SKM-1 (cell line): ENCODE results near the gene HSD17B12.

ENCODE experiments used
- DNase-seq: peaks from one replicate; lab custom pipeline; 2025; ENCODE audit not compliant: unreplicated experiment; lab: John Stamatoyannopoulos, UW

The HSD17B12 gene

GRCh38 chr11:43687120-43687791 is 6.7 kb downstream of the HSD17B12 start:
- no peak for DNase-seq

- no peak for DNase-seq
Measured at GRCh38 chr11:43688394-43688793, 7.9 kb downstream of the HSD17B12 start.

DNA sequence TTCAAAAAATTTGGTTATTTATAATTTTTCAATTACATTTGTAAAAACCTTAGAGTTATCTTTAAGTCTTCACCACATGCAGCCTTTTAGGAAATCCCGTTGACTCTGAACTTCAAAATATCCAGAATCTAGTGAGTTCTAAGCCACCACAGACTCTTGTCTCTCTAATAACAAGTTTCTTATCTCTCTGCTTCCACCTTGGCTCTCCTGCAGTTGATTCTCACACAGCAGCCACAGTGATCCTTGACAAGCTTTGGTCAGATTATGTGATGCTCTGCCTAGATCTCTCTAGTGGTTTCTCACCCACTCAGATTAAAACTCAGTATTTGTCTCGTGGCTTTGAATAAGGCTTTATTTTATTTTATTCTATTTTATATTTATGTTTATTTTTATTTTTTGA is 8.6 kb downstream of the HSD17B12 start:
- DNase-seq: no peak

GRCh38 chr11:43690929-43691725 is 10.6 kb downstream of the HSD17B12 start:
- peak; percentile 49 for DNase-seq

DNA sequence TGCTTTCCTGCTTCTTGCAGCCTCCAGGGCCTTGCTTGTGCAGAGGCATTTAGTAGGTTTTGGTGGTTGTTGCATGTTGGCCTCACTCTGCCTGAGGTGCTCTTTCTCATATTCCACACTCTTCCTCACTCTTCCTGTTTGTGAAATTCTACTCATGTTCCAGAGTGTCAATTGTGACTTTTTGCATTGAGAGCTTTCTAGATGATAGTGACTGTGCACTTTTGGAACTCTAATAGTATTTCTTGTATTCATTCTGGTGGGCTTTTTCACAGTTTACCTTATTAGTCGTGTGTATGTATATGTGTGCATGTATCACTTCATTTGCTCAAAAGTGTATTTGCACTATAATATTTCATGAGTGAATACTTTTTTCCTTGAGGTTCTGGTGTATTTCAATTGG is 11.3 kb downstream of the HSD17B12 start:
- DNase-seq: no peak

DNA sequence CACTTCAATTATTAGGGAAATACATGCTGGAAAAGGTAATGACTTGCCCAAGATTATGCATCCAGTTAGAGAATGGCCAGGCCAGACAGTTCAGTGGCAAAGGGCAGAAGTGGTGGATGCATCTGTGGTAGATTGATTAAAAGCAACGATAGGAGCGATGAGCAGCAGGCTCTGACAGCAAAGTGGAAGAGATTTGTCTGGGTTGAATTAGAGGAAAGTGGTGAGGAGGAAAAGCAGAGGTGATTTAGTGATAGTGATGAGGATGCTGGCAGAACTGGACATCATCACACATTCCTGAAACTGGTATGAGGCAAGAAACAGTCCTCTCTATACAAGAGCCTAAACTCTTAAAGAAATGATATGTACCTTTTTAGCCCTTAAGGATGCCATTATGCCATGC is 12.5 kb downstream of the HSD17B12 start:
- DNase-seq: no peak

DNA sequence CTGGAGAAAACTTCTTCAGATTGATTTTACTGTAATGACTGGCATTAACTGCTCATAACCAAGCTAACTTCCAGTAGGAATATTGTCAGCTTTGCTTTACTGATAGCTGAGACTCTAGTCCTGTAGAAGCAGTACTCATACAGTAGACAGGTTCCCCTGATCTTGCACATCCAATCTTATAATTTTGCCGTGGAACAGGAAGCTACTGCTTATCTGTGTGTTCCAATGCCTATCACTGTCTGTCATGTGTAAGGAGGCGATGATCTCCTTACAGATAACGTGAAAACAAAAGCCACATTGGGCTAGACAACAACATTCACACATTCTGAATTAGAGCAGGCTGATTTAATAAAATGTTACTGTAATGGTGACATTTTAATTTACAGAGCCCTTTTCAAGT is 13.2 kb downstream of the HSD17B12 start:
- no peak for DNase-seq

DNA sequence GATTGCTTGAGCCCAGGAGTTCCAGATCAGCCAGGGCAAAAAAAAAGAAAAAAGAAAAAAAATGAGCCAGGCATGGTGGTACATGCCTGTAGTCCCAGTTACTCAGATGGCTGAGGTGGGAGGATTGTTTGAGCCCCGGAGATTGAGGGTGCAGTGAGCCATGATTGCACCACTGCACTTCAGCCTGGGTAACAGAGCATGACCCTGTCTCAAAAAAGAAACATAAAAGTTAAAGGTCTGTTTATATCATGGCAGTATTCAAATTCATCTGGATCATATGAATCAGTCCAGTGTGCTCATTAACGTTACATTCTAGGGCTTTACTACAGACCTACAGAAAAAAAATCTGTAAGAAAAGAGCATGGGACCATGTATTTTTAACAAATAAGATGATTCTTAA is 13.9 kb downstream of the HSD17B12 start:
- no peak for DNase-seq

DNA sequence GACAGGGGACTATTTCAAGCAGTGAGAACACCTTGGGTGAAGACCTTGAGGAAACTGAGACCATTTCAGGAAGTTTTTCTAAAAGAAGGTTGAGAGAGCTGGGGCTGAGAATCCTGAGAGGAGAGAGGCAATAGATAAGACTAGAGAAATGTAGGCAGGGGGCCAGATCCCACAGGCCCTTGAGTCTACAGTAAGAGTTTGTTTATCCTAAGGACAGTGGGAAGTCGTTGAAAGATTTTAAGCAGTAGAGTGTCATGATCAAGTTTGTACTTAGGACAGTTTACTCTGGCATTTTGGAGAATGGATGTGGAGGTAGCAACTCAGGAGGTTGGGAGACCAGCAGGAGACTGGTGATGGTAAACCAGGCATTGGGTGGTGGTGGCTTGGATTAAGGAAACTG is 17.1 kb downstream of the HSD17B12 start:
- no peak for DNase-seq

- DNase-seq: no peak
Measured at GRCh38 chr11:43699870-43700269, 19.3 kb downstream of the HSD17B12 start.

DNA sequence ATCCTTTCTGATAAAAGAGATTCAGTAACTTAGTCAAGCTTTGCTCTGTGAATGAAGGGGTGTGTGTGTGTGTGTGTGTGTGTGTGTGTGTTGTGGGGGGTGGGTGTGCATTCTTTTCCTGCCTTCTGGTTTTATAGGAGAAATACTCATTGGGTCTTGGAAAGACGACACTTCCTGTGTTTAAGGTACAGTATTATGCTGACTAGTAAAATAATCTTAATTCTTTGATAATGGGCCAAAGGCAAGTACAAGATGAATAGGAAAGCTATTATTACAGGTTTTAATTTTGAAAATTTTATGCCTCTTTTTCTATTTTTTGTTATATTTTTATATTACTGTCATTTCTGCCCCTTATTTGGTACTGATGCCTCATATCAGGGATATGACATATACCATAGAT is 26.1 kb downstream of the HSD17B12 start:
- no peak for DNase-seq

DNA sequence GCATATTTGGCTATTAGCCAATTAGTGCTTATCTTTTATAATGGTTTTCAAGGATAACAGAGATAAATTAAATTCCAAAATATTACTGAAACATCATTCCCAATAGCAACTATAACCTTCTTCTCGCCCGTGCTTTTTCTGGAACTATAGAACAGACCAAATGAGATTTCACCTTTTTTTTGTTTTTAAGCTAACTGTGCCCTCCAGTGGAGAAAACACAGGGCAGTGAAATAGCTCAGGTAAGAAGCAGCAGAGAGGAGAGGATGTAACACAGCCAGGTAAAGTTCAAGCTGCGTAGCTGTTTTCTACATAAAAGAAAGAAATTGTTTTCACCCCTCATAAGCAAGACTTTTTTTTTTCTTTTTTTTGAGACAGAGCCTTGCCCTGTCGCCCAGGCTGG is 28.2 kb downstream of the HSD17B12 start:
- DNase-seq: no peak

DNA sequence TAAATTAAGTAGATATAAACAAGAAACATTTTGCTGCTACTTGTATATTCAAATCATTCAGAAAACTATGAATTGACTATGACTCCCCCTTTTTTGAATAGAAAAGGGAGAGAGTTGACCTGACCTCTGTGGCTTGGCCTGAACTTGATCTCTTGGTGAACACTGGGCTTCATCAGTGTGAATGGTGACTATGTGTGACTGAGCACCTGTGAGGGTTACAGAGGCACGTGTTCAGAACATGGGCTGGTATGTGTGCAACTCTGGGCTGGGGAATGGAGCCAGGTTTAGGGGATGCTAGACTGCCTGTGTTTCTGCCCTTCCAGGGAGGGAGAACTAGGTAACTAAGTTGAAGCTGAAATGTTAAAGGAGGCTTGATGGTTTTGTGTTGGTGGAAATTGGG is 29.2 kb downstream of the HSD17B12 start:
- DNase-seq: no peak

DNA sequence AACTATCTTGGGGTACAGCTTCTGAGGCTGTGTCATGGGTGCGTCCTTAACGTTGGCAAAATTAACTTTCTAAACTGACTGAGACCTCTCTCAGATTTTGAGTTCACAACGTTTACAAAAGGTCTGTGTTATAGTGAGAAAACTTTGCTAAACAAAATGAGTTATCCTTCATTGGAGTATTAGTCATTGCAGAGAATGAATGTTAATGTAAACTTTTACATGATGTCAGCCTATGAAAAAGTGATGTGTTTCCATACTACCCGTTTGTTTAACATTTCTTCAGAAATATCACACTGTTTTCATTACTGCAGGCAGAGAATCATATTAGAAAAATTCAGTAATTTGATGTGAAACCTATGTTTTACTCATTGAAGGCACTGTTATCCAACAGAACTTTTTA is 32.1 kb downstream of the HSD17B12 start:
- no peak for DNase-seq

GRCh38 chr11:43718373-43718772 is 37.8 kb downstream of the HSD17B12 start:
- no peak for DNase-seq

GRCh38 chr11:43723617-43724016 is 43.1 kb downstream of the HSD17B12 start:
- no peak for DNase-seq

DNA sequence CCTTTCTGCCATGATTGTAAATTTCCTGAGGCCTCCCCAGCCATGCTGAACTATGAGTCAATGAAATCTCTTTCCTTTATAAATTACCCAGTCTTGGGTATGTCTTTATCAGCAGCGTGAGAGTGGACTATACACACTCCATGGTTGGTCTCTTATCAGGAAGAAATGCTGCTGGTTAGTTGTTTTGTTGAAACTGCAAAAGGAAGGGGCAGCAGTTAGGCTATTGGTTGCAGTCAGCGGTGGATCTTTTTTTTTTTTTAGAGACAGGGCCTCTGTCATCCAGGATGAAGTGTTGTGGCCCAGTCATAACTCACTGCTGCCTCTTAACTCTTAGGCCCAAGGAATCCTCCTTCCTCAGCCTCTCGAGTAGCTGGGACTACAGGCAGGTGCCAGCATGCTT is 51.7 kb downstream of the HSD17B12 start:
- no peak for DNase-seq

DNA sequence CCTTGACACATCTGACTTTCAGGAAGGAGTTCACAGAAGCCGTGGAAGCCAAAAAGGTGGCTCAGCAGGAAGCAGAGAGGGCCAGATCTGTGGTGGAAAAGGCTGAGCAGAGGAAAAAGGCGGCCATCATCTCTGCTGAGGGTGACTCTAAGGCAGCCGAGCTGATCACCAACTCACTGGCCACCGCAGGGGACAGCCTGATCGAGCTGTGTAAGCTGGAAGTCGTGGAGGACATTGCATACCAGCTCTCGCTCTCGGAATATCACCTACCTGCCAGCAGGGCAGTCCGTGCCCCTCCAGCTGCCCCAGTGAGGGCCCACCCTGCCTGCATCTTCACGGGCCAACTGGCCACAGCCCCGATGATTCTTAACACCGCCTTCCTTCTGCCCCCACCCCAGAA is 53.7 kb downstream of the HSD17B12 start:
- no peak for DNase-seq

DNA sequence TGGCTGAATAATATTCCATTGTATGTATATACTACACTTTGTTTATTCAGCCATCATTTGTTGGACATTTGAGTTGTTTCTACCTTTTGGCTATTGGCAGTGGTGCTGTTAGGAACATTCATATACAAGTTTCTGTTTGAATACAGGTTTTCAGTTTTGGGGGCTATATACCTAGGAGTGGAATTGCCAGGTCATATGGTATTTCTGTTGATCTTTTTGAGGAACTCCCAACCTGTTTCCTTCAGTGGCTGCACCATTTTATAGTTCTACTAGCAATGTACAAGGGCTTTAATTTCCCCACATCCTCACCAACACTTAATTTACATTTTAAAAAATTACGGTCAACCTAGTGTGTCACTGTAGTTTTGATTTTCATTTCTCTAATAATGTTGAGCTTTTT is 54.6 kb downstream of the HSD17B12 start:
- DNase-seq: no peak

- DNase-seq: no peak
Measured at GRCh38 chr11:43735961-43736360, 55.4 kb downstream of the HSD17B12 start.

GRCh38 chr11:43736502-43737200 is 56.1 kb downstream of the HSD17B12 start:
- no peak for DNase-seq

- no peak for DNase-seq
Measured at GRCh38 chr11:43737201-43737590, 56.7 kb downstream of the HSD17B12 start.
